MCF 10A (cell line): ENCODE data around the gene PXT1. TPM values are rescaled to one million over a fixed set of nuclear protein-coding genes. Genes with fewer than 3 reads are reported as not detected.
"Not testable (repeated sequence)": the region's sequence is repeated elsewhere in the genome, so short reads cannot be mapped to it uniquely, and the experiment has no call there.

Experiments used
- BruUV-seq: library from RNA; stranded (reverse); fragments of 400-500 nt; replicated peaks from 2 replicates; lab custom pipeline; 2021; lab: Mats Ljungman, UMichigan
- CTCF ChIA-PET: fragments of 300-600 bp; sonication (Branson Sonifier 250); formaldehyde crosslinking; extraction: SDS; loops from one replicate; lab custom pipeline; 2021; ENCODE audit warnings: antibody characterized with exemption, inconsistent platforms; lab: Yijun Ruan, JAX
- POLR2A ChIA-PET: fragments of 300-600, 350-650 bp; sonication (Branson Sonifier 250); formaldehyde crosslinking; extraction: SDS; loops from one replicate; lab custom pipeline; 2020; ENCODE audit warnings: antibody characterized with exemption, inconsistent platforms; lab: Yijun Ruan, JAX
- DNase-seq: peaks from one replicate; pipeline ENCODE4 v3.0.0-alpha.2; 2018; ENCODE audit not compliant: unreplicated experiment
- H3K27ac Mint-ChIP-seq: one replicate; pipeline ENCODE4 v1.8.0; 2022; ENCODE audit warnings: mild to moderate bottlenecking, low read depth, mixed read lengths; ENCODE audit not compliant: unreplicated experiment
- H3K27me3 Mint-ChIP-seq: one replicate; pipeline ENCODE4 v1.8.0; 2022; ENCODE audit warnings: mixed read lengths; ENCODE audit not compliant: insufficient read depth, unreplicated experiment
- H3K36me3 Mint-ChIP-seq: one replicate; pipeline ENCODE4 v1.8.0; 2022; ENCODE audit warnings: mild to moderate bottlenecking, moderate library complexity, mixed read lengths; ENCODE audit not compliant: insufficient read depth, unreplicated experiment
- H3K4me1 Mint-ChIP-seq: one replicate; pipeline ENCODE4 v1.8.0; 2022; ENCODE audit warnings: mixed read lengths; ENCODE audit not compliant: insufficient read depth, unreplicated experiment
- H3K4me3 Mint-ChIP-seq: one replicate; pipeline ENCODE4 v1.8.0; 2022; ENCODE audit warnings: mild to moderate bottlenecking, moderate library complexity, mixed read lengths; ENCODE audit not compliant: unreplicated experiment
- H3K9me3 Mint-ChIP-seq: one replicate; pipeline ENCODE4 v1.8.0; 2022; ENCODE audit warnings: mixed read lengths; ENCODE audit not compliant: unreplicated experiment
- CTCF ChIP-seq: fragments of 200-600 bp; IDR thresholded peaks from one replicate; pipeline ENCODE4 v1.8.0; 2022; ENCODE audit warnings: antibody characterized with exemption, mild to moderate bottlenecking; ENCODE audit not compliant: unreplicated experiment
- intact Hi-C: fragments of 100-400 bp; cut with micrococcal nuclease; formaldehyde crosslinking; loops from 2 replicates; pipeline ENCODE4 v1.14.1; 2022
- total RNA-seq: library from RNA; stranded (reverse); gene quantifications from 2 replicates; pipeline ENCODE4 v1.2.3, GENCODE V29; 2022

PXT1 gene
- total RNA-seq, 1 experiment from 2014 or later, result not detected

- intact Hi-C loops, result no loop called here
- no peak for DNase-seq
- Mint-ChIP-seq H3K27me3 (no peaks in the 10 kb centered on the region), H3K4me1 (no peaks in the 10 kb centered on the region), H3K4me3 (no peak overlapping the region), H3K36me3 (no peaks in the 10 kb centered on the region), H3K27ac (no peak overlapping the region), H3K9me3 (no peaks in the 10 kb centered on the region)
- no peak for TF ChIP-seq CTCF
- POLR2A ChIA-PET, result interaction anchor here (0.7 kb wide), 1 partner anchor 8 kb away, joined by 3 read pairs; no protein-coding TSS in a partner anchor
- CTCF ChIA-PET, result interaction anchor here (0.6 to 0.9 kb wide), 3 partner anchors 23 to 1066 kb away, joined by 3 to 4 read pairs (median 3); no protein-coding TSS in a partner anchor
- BruUV-seq, result no TSS peak
Measured at GRCh38 chr6:36364669-36365479, 77.8 kb downstream of the PXT1 start.

GRCh38 chr6:36364061-36364635, 78.5 kb downstream of the PXT1 start:
- H3K4me3 Mint-ChIP-seq, H3K27me3 Mint-ChIP-seq, DNase-seq, intact Hi-C loops, H3K27ac Mint-ChIP-seq, H3K4me1 Mint-ChIP-seq, H3K9me3 Mint-ChIP-seq, BruUV-seq, H3K36me3 Mint-ChIP-seq, POLR2A ChIA-PET: not testable (repeated sequence)
- CTCF ChIA-PET, result interaction anchor here (0.7 kb wide), 1 partner anchor 10 kb away, joined by 3 read pairs; no protein-coding TSS in a partner anchor

- BruUV-seq, DNase-seq, H3K27ac Mint-ChIP-seq, H3K36me3 Mint-ChIP-seq, H3K4me3 Mint-ChIP-seq, H3K27me3 Mint-ChIP-seq, H3K4me1 Mint-ChIP-seq, intact Hi-C loops, H3K9me3 Mint-ChIP-seq, POLR2A ChIA-PET: not testable (repeated sequence)
- CTCF ChIA-PET, result interaction anchor here (0.6 to 2.4 kb wide), 6 partner anchors 11 to 841 kb away, joined by 3 to 7 read pairs (median 4); no protein-coding TSS in a partner anchor
Measured at GRCh38 chr6:36363371-36363752, 79.3 kb downstream of the PXT1 start.

GRCh38 chr6:36362551-36363370, 79.9 kb downstream of the PXT1 start:
- Mint-ChIP-seq H3K4me1 (no peaks in the 10 kb centered on the region), H3K4me3 (no peak overlapping the region), H3K27ac (no peak overlapping the region), H3K9me3 (no peaks in the 10 kb centered on the region), H3K36me3 (no peaks in the 10 kb centered on the region), H3K27me3 (no peaks in the 10 kb centered on the region)
- ChIA-PET POLR2A (interaction anchor here (0.6 to 0.7 kb wide), 2 partner anchors 35 to 149 kb away, joined by 3 to 4 read pairs; no protein-coding TSS in a partner anchor), CTCF (interaction anchor here (0.6 to 2.4 kb wide), 6 partner anchors 11 to 841 kb away, joined by 3 to 7 read pairs (median 4); no protein-coding TSS in a partner anchor)
- TF ChIP-seq CTCF, result no peak
- BruUV-seq, result no TSS peak
- intact Hi-C loops, result no loop called here
- no peak for DNase-seq
